ENCODE measurements around the gene COG5. TPM values are rescaled to one million over a fixed set of nuclear protein-coding genes. Genes with fewer than 3 reads are reported as not detected.

Gene COG5
- total RNA-seq, 1 donor from 2014 or later: 40.8 TPM

GRCh38 chr7:107579885-107580715 is 16.4 kb upstream of the COG5 start, which contains the start of gene BCAP29:
BCAP29 (plus strand) TSS chr7:107580246; CDS start chr7:107580773, 527 bp downstream.
- Histone ChIP-seq H3K36me3 (peaks cover 14% of the 10 kb centered on the region), H3K9me3 (replicated peaks) (no peaks in the 10 kb centered on the region), H3K4me1 (peaks cover 51% of the 10 kb centered on the region), H3K4me3 (peak within 1 kb of the TSS; percentile 73), H3K27me3 (ENCODE audit: low read depth) (no peaks in the 10 kb centered on the region), H3K27ac (replicated peaks) (peak within 1 kb of the TSS; percentile 98)
- intact Hi-C loops (cut with micrococcal nuclease): no loop called here
- TF ChIP-seq, protein P1, sequence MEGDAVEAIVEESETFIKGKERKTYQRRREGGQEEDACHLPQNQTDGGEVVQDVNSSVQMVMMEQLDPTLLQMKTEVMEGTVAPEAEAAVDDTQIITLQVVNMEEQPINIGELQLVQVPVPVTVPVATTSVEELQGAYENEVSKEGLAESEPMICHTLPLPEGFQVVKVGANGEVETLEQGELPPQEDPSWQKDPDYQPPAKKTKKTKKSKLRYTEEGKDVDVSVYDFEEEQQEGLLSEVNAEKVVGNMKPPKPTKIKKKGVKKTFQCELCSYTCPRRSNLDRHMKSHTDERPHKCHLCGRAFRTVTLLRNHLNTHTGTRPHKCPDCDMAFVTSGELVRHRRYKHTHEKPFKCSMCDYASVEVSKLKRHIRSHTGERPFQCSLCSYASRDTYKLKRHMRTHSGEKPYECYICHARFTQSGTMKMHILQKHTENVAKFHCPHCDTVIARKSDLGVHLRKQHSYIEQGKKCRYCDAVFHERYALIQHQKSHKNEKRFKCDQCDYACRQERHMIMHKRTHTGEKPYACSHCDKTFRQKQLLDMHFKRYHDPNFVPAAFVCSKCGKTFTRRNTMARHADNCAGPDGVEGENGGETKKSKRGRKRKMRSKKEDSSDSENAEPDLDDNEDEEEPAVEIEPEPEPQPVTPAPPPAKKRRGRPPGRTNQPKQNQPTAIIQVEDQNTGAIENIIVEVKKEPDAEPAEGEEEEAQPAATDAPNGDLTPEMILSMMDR (IDR thresholded peaks at IDR 0.05; ENCODE audit: borderline replicate concordance): peak; percentile 65
- peak; percentile 84 for DNase-seq

DNA sequence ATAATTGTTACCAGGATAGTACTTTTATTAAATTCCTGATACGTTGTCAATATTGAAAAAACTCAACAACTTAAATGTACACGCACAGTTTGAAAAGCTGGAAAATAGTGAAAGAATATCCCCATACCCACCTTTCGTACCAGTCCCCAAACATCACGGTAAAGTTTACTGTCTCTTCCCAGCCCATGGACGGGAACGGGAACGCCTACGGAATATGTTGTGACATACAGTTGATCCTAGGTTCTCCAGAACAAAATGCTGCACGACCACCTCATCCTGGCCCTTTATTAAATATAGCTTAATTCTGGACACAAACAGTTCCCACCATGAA is 15.8 kb upstream of the COG5 start:
- TF ChIP-seq, protein P1 (IDR thresholded peaks at IDR 0.05; ENCODE audit: borderline replicate concordance): no peak
- Histone ChIP-seq H3K4me1 (peaks cover 47% of the 10 kb centered on the region), H3K27me3 (ENCODE audit: low read depth) (no peaks in the 10 kb centered on the region), H3K27ac (replicated peaks) (peak overlapping the region; percentile 98), H3K36me3 (peaks cover 9% of the 10 kb centered on the region), H3K9me3 (replicated peaks) (no peaks in the 10 kb centered on the region), H3K4me3 (peak overlapping the region; percentile 73)
- DNase-seq: no peak
- intact Hi-C loops (cut with micrococcal nuclease): no loop called here

DNA sequence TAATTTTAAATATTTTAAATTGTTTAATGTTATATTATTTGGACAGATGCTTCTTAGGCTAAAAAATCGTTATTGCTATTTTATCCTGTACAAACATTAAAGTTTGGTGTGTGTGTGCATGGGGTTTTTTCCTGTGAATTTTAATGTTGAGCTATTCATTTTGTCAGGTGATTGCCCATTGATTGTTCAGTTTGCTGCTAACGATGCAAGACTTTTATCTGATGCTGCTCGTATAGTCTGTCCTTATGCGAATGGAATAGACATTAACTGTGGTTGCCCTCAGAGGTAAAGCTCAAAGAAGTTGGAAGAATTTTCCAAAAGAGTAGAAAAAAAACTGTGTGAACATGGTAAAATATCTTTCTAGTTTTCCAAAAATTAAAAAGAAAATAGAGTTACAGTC is 9.8 kb upstream of the COG5 start:
- DNase-seq: no peak
- no peak overlapping the region for H3K4me3 ChIP-seq
- peaks cover 2% of the 10 kb centered on the region for H3K4me1 ChIP-seq
- no peaks in the 10 kb centered on the region for H3K27me3 ChIP-seq (ENCODE audit: low read depth)
- H3K36me3 ChIP-seq: peaks cover 17% of the 10 kb centered on the region
- intact Hi-C loops (cut with micrococcal nuclease): no loop called here
- H3K27ac ChIP-seq (replicated peaks): no peak overlapping the region
- TF ChIP-seq, protein P1 (IDR thresholded peaks at IDR 0.05; ENCODE audit: borderline replicate concordance): no peak
- H3K9me3 ChIP-seq (replicated peaks): no peaks in the 10 kb centered on the region

GRCh38 chr7:107570298-107570697 is 6.6 kb upstream of the COG5 start:
- TF ChIP-seq, protein P1 (IDR thresholded peaks at IDR 0.05; ENCODE audit: borderline replicate concordance): no peak

DNA sequence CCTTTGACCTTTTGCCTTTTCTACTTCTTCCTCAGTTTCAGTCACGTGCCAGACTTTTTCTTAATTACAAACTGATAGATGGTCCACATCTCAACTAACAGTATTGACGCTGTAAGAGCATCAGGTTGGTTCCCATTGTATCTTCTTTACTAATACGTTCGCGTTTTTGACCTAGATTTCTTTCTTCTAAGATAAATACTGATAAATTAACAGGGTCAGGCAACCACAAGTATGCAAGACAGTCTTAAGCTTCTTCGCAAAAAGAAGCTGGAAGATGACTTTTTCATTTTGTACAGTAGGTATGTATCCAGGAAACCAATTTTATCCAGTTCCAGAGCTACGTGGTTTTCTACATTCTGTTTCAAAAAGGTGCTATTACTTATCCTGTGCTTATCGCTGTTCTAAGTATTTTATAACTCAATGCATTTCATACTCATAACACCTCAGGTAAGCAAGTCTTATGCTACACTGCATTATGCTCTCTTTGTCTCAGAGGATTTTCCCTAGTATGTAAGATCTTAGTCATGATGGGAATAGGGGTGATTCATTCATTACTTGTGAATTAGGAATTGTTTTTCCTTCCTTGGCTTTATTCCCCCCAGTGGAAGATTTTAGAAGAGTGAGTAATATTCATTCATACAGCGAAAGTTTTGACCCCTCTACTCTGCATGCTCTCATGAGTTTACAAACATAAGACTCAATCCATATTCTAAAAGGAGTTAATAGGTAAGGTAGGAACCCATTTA is 1.0 kb upstream of the COG5 start:
- H3K4me3 ChIP-seq: peak overlapping the region; percentile 87
- peak overlapping the region; percentile 95 for H3K27ac ChIP-seq (replicated peaks)
- DNase-seq: no peak
- intact Hi-C loops (cut with micrococcal nuclease): no loop called here
- TF ChIP-seq, protein P1 (IDR thresholded peaks at IDR 0.05; ENCODE audit: borderline replicate concordance): no peak
- no peaks in the 10 kb centered on the region for H3K9me3 ChIP-seq (replicated peaks)
- H3K27me3 ChIP-seq (ENCODE audit: low read depth): no peaks in the 10 kb centered on the region
- no peaks in the 10 kb centered on the region for H3K36me3 ChIP-seq
- H3K4me1 ChIP-seq: peaks cover 54% of the 10 kb centered on the region

More at GRCh38 chr7:107570298-107570697, 6.6 kb upstream of the COG5 start:
- H3K27ac ChIP-seq (replicated peaks): no peak overlapping the region
- H3K27me3 ChIP-seq (ENCODE audit: low read depth): no peaks in the 10 kb centered on the region
- H3K4me1 ChIP-seq: no peaks in the 10 kb centered on the region
- H3K36me3 ChIP-seq: peaks cover 17% of the 10 kb centered on the region
- intact Hi-C loops (cut with micrococcal nuclease): no loop called here
- H3K9me3 ChIP-seq (replicated peaks): no peaks in the 10 kb centered on the region
- no peak overlapping the region for H3K4me3 ChIP-seq
- no peak for DNase-seq
